Cardiac muscle cell (in vitro differentiated cells and primary cell): ENCODE data around the gene GPR55. TPM values are rescaled to one million over a fixed set of nuclear protein-coding genes. Genes with fewer than 3 reads are reported as not detected.

Experiments used
- DNase-seq, 2 donors: peaks; one replicate each; pipeline versions ENCODE4 v3.0.0 to v3.0.0-alpha.2; 2010 to 2017; ENCODE audit warnings: low read depth in 1 of 2, low spot score in 1 of 2
- H3K27ac ChIP-seq: fragments of 200-600 bp; sonication (generic); 2 replicates; pipeline ENCODE4 v1.5.1; 2016
- H3K27me3 ChIP-seq: fragments of 200-600 bp; sonication (generic); 2 replicates; pipeline ENCODE4 v1.6.0; 2016; ENCODE audit warnings: control low read depth
- H3K36me3 ChIP-seq: fragments of 200-600 bp; sonication (generic); 2 replicates; pipeline ENCODE4 v1.5.1; 2016; ENCODE audit warnings: control low read depth
- H3K4me1 ChIP-seq: fragments of 200-600 bp; sonication (generic); 2 replicates; pipeline ENCODE4 v1.8.1; 2017; ENCODE audit warnings: low read depth, mild to moderate bottlenecking, mixed run types
- H3K4me3 ChIP-seq: fragments of 200-600 bp; sonication (generic); 2 replicates; pipeline ENCODE4 v1.5.1; 2016; ENCODE audit warnings: mild to moderate bottlenecking
- H3K9me3 ChIP-seq: fragments of 200-600 bp; sonication (generic); 2 replicates; pipeline ENCODE4 v1.5.1; 2017; ENCODE audit warnings: low read depth, mild to moderate bottlenecking, control low read depth
- CTCF ChIP-seq: IDR thresholded peaks from 2 replicates; pipeline ENCODE4 v1.5.1; 2012; ENCODE audit warnings: low read depth, mild to moderate bottlenecking, low read length
- polyA plus RNA-seq: library from polyadenylated mRNA; unstranded; fragments of >200 nt; fragmentation: Nextera tagmentation; extraction: Ambion mirVana; gene quantifications from 2 replicates; pipeline ENCODE4 v1.2.1, GENCODE V29; 2016
- total RNA-seq: library from RNA; depleted of rRNA; stranded (reverse); fragments of >200 nt; gene quantifications from 2 replicates; pipeline ENCODE4 v1.2.3, GENCODE V29; 2016

Gene GPR55
- total and polyA plus RNA-seq, 2 experiments from 2014 or later = not detected

GRCh38 chr2:230912046-230912445 is 13.0 kb downstream of the GPR55 start:
- Histone ChIP-seq H3K9me3 (no peaks in the 10 kb centered on the region), H3K27ac (no peak overlapping the region), H3K27me3 (peaks cover 3% of the 10 kb centered on the region), H3K4me3 (no peak overlapping the region), H3K36me3 (no peaks in the 10 kb centered on the region), H3K4me1 (peaks cover 3% of the 10 kb centered on the region)
- no peak for DNase-seq
- TF ChIP-seq CTCF = no peak

- H3K4me3 ChIP-seq = no peak overlapping the region
- no peak overlapping the region for H3K27ac ChIP-seq
- DNase-seq = peak in 1 of 2 donors; percentile 53
- no peaks in the 10 kb centered on the region for H3K36me3 ChIP-seq
- peaks cover 11% of the 10 kb centered on the region for H3K4me1 ChIP-seq
- H3K9me3 ChIP-seq = no peaks in the 10 kb centered on the region
- TF ChIP-seq CTCF = no peak
- peaks cover 3% of the 10 kb centered on the region for H3K27me3 ChIP-seq
These were observed 14.4 kb downstream of the GPR55 start for GRCh38 chr2:230910546-230911177.

GRCh38 chr2:230909841-230910545 is 15.0 kb downstream of the GPR55 start:
- Histone ChIP-seq H3K4me3 (no peak overlapping the region), H3K9me3 (no peaks in the 10 kb centered on the region), H3K36me3 (no peaks in the 10 kb centered on the region), H3K27me3 (peaks cover 3% of the 10 kb centered on the region), H3K4me1 (peaks cover 18% of the 10 kb centered on the region), H3K27ac (no peak overlapping the region)
- no peak for TF ChIP-seq CTCF
- DNase-seq = no peak

GRCh38 chr2:230908595-230909191 is 16.3 kb downstream of the GPR55 start:
- no peak overlapping the region for H3K4me3 ChIP-seq
- H3K36me3 ChIP-seq = no peaks in the 10 kb centered on the region
- TF ChIP-seq CTCF = no peak
- peaks cover 3% of the 10 kb centered on the region for H3K27me3 ChIP-seq
- peak in 1 of 2 donors; percentile 67 for DNase-seq
- H3K27ac ChIP-seq = no peak overlapping the region
- no peaks in the 10 kb centered on the region for H3K9me3 ChIP-seq
- H3K4me1 ChIP-seq = peaks cover 19% of the 10 kb centered on the region

- DNase-seq = peak in 1 of 2 donors; percentile 21
- Histone ChIP-seq H3K27ac (no peak overlapping the region), H3K4me3 (no peak overlapping the region), H3K9me3 (no peaks in the 10 kb centered on the region), H3K36me3 (no peaks in the 10 kb centered on the region), H3K27me3 (peaks cover 3% of the 10 kb centered on the region), H3K4me1 (peaks cover 19% of the 10 kb centered on the region)
- no peak for TF ChIP-seq CTCF
These were observed 16.9 kb downstream of the GPR55 start for GRCh38 chr2:230908092-230908594.
